Activated B cell treated with CpG ODN at 0.5 μM for 24 hours (primary cell): ENCODE measurements around the gene G6PC3. TPM values are rescaled to one million over a fixed set of nuclear protein-coding genes. Genes with fewer than 3 reads are reported as not detected.

Experiments
- ATAC-seq: fragments of 200-7000 bp; cut with Tn5 transposase; one replicate; pipeline ENCODE4 v1.10.0; 2021; ENCODE audit warnings: low read depth, mild to moderate bottlenecking, moderate library complexity
- CTCF ChIA-PET: fragments of 350-600 bp; sonication (Branson Sonifier 250); formaldehyde crosslinking; loops from one replicate; lab custom pipeline; 2021; ENCODE audit warnings: antibody characterized with exemption; lab: Charles Lee
- POLR2A ChIA-PET: fragments of 350-600 bp; sonication (Branson Sonifier 250); formaldehyde crosslinking; loops from one replicate; lab custom pipeline; 2021; ENCODE audit warnings: antibody characterized with exemption; lab: Charles Lee
- DNase-seq: peaks from one replicate; pipeline ENCODE4 v3.0.0; 2022
- H3K27ac Mint-ChIP-seq: one replicate; pipeline ENCODE4 v1.8.0; 2020; ENCODE audit warnings: mixed read lengths
- H3K27me3 Mint-ChIP-seq: one replicate; pipeline ENCODE4 v1.8.0; 2021; ENCODE audit warnings: mixed read lengths
- H3K36me3 Mint-ChIP-seq: one replicate; pipeline ENCODE4 v1.8.0; 2021; ENCODE audit warnings: low read depth, mixed read lengths
- H3K4me1 Mint-ChIP-seq: one replicate; pipeline ENCODE4 v1.8.0; 2021; ENCODE audit warnings: mixed read lengths
- H3K4me3 Mint-ChIP-seq: one replicate; pipeline ENCODE4 v1.8.0; 2020; ENCODE audit warnings: mild to moderate bottlenecking, mixed read lengths
- H3K9me3 Mint-ChIP-seq: one replicate; pipeline ENCODE4 v1.8.0; 2020; ENCODE audit warnings: mixed read lengths
- CTCF ChIP-seq: fragments of 200-600 bp; IDR thresholded peaks from one replicate; pipeline ENCODE4 v1.8.0; 2022; ENCODE audit warnings: antibody characterized with exemption, mild to moderate bottlenecking
- intact Hi-C: fragments of 100-400 bp; cut with micrococcal nuclease; formaldehyde crosslinking; loops from one replicate; pipeline ENCODE4 v1.15.1; 2024
- total RNA-seq: library from RNA; stranded (reverse); gene quantifications from 2 replicates; pipeline ENCODE4 v1.2.3, GENCODE V29; 2022

The G6PC3 gene
- total RNA-seq, 1 donor from 2014 or later = 35.2 TPM

- intact Hi-C loops = loop anchor here (1.0 to 5.0 kb wide), 7 partner anchors 53 to 277 kb away; partner anchors contain the start of genes GRN, HDAC5, HROB and SLC25A39
- no peaks in the 10 kb centered on the region for H3K27me3 Mint-ChIP-seq
- H3K27ac Mint-ChIP-seq = peak overlapping the region; percentile 95
- ChIA-PET POLR2A (interaction anchor here (0.6 to 4.3 kb wide), 13 partner anchors 30 to 1387 kb away, joined by 3 to 30 read pairs (median 5); partner anchors contain the start of genes HDAC5 and TMEM101), CTCF (interaction anchor here (0.7 to 1.3 kb wide), 3 partner anchors 14 to 140 kb away, joined by 3 to 4 read pairs (median 3); no protein-coding TSS in a partner anchor)
- no peaks in the 10 kb centered on the region for H3K9me3 Mint-ChIP-seq
- peaks cover 47% of the 10 kb centered on the region for H3K4me1 Mint-ChIP-seq
- H3K36me3 Mint-ChIP-seq = peaks cover 15% of the 10 kb centered on the region
- ATAC-seq (no peak), DNase-seq (no peak)
- no peak for TF ChIP-seq CTCF
- H3K4me3 Mint-ChIP-seq = peak overlapping the region; percentile 97
These were observed 521 bp upstream of the G6PC3 start for GRCh38 chr17:44069974-44070454.

GRCh38 chr17:44071198-44071520 lies 624 bp downstream of the G6PC3 start:
- Mint-ChIP-seq H3K27me3 (no peaks in the 10 kb centered on the region), H3K27ac (peak overlapping the region; percentile 95), H3K9me3 (no peaks in the 10 kb centered on the region), H3K4me3 (peak overlapping the region; percentile 97), H3K36me3 (peaks cover 20% of the 10 kb centered on the region), H3K4me1 (peaks cover 41% of the 10 kb centered on the region)
- intact Hi-C loops = loop anchor here (2.0 to 5.0 kb wide), 3 partner anchors 64 to 276 kb away; partner anchors contain the start of genes GRN and SLC25A39
- ChIA-PET POLR2A (interaction anchor here (0.6 to 4.3 kb wide), 6 partner anchors 40 to 980 kb away, joined by 3 to 30 read pairs (median 4); partner anchors contain the start of genes HDAC5 and TMEM101), CTCF (interaction anchor here (1.0 kb wide), 1 partner anchor 44 kb away, joined by 4 read pairs; no protein-coding TSS in a partner anchor)
- ATAC-seq (no peak), DNase-seq (no peak)
- no peak for TF ChIP-seq CTCF

DNA sequence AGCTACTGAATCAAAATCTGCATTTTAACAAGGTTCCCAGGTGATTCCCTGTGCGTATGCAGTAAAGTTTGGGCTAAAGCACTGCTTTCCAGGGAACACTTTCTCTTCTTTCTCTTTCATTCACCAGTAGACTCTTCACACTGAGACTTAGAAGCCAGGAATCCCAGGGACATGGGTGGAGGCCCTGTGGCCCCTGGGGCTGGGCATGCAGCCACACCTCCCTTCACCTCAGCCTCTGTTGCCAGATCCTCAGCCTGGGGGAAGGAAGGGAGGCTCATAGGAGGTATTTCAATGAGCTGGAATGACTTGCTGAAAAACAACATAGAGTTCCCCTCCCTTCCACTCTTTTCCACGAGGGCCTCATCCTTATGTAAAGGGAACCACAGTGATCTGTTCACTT lies 1.2 kb downstream of the G6PC3 start:
- H3K36me3 Mint-ChIP-seq = peaks cover 25% of the 10 kb centered on the region
- POLR2A ChIA-PET = interaction anchor here (0.6 to 4.3 kb wide), 4 partner anchors 39 to 979 kb away, joined by 3 to 30 read pairs (median 4); partner anchors contain the start of gene HDAC5
- no peaks in the 10 kb centered on the region for H3K9me3 Mint-ChIP-seq
- TF ChIP-seq CTCF = no peak
- H3K4me3 Mint-ChIP-seq = peak overlapping the region; percentile 97
- no peaks in the 10 kb centered on the region for H3K27me3 Mint-ChIP-seq
- no peak for ATAC-seq
- CTCF ChIA-PET = no interaction called here
- H3K4me1 Mint-ChIP-seq = peaks cover 38% of the 10 kb centered on the region
- intact Hi-C loops = loop anchor here (2.0 to 5.0 kb wide), 3 partner anchors 65 to 276 kb away; partner anchors contain the start of genes GRN and SLC25A39
- DNase-seq = no peak
- H3K27ac Mint-ChIP-seq = peak overlapping the region; percentile 3

- no peak for ATAC-seq
- ChIA-PET CTCF (no interaction called here), POLR2A (interaction anchor here (0.8 to 0.9 kb wide), 2 partner anchors 8 to 33 kb away, joined by 3 to 4 read pairs; partner anchors contain the start of gene LSM12)
- DNase-seq = no peak
- intact Hi-C loops = loop anchor here (5.0 kb wide), 1 partner anchor 273 kb away; the partner anchor contains the start of gene GRN
- peaks cover 43% of the 10 kb centered on the region for H3K36me3 Mint-ChIP-seq
- no peaks in the 10 kb centered on the region for H3K27me3 Mint-ChIP-seq
- H3K4me1 Mint-ChIP-seq = peaks cover 26% of the 10 kb centered on the region
- no peak for TF ChIP-seq CTCF
- H3K4me3 Mint-ChIP-seq = no peak overlapping the region
- no peak overlapping the region for H3K27ac Mint-ChIP-seq
- H3K9me3 Mint-ChIP-seq = no peaks in the 10 kb centered on the region
These were observed 3.8 kb downstream of the G6PC3 start for GRCh38 chr17:44074231-44074910.

DNA sequence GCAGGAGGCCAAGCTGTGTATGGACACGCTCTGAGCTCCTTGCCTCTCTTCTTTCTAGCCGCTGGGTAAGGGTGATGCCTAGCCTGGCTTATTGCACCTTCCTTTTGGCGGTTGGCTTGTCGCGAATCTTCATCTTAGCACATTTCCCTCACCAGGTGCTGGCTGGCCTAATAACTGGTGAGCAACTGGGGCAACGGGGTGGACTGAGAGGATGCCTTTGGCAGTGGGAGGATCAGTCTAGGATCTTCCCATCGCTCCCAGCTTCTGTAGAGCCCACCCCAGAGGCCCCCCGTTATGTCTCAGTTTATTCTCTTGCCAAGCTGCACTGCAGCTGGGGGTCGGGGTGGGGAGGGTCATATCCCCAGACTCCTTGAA lies 4.4 kb downstream of the G6PC3 start:
- no peak for TF ChIP-seq CTCF
- CTCF ChIA-PET = no interaction called here
- intact Hi-C loops = loop anchor here (5.0 kb wide), 1 partner anchor 272 kb away; the partner anchor contains the start of gene GRN
- POLR2A ChIA-PET = interaction anchor here (0.8 to 0.9 kb wide), 2 partner anchors 8 to 33 kb away, joined by 3 to 4 read pairs; partner anchors contain the start of gene LSM12
- H3K27me3 Mint-ChIP-seq = no peaks in the 10 kb centered on the region
- H3K4me1 Mint-ChIP-seq = peaks cover 25% of the 10 kb centered on the region
- H3K4me3 Mint-ChIP-seq = no peak overlapping the region
- DNase-seq = no peak
- H3K9me3 Mint-ChIP-seq = no peaks in the 10 kb centered on the region
- no peak overlapping the region for H3K27ac Mint-ChIP-seq
- no peak for ATAC-seq
- H3K36me3 Mint-ChIP-seq = peaks cover 45% of the 10 kb centered on the region
